ENCODE results near the gene HSPBAP1.
"Not testable (repeated sequence)": the region's sequence is repeated elsewhere in the genome, so short reads cannot be mapped to it uniquely, and the experiment has no call there.

Gene HSPBAP1

GRCh38 chr3:122716667-122717066 lies 77.0 kb downstream of the HSPBAP1 start:
- H3K27ac ChIP-seq: no peak overlapping the region
- no peak for TF ChIP-seq ZFX (IDR thresholded peaks at IDR 0.05)
- no peak for TF ChIP-seq CTCF (conservative IDR thresholded peaks at IDR 0.05)

DNA sequence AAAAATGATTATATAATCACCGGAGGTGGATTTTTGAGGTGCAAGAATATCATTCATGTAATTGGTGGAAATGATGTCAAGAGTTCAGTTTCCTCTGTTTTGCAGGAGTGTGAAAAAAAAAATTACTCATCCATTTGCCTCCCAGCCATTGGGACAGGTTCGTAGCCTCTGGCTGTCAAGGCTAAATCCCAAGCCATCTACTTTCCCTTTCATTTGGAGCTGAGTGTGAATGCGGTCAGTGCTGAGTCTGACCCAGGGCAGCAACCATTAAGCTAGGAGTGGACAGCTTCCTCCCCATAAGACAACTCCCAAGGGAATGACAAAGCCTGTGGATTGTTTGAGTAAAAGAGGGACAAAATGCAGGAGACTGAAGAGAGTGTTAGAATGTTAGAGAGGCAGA lies 79.4 kb downstream of the HSPBAP1 start:
- TF ChIP-seq ZFX (IDR thresholded peaks at IDR 0.05) (no peak), CTCF (conservative IDR thresholded peaks at IDR 0.05) (no peak)
- H3K27ac ChIP-seq: no peak overlapping the region

- not testable (repeated sequence) for H3K27ac ChIP-seq
Measured at GRCh38 chr3:122710616-122711251, 82.9 kb downstream of the HSPBAP1 start.

GRCh38 chr3:122705379-122705778 lies 88.3 kb downstream of the HSPBAP1 start:
- no peak for TF ChIP-seq CTCF (conservative IDR thresholded peaks at IDR 0.05)
- TF ChIP-seq ZFX (IDR thresholded peaks at IDR 0.05): no peak

GRCh38 chr3:122700193-122700592 lies 93.4 kb downstream of the HSPBAP1 start:
- no peak for TF ChIP-seq ZFX (IDR thresholded peaks at IDR 0.05)
- TF ChIP-seq CTCF (conservative IDR thresholded peaks at IDR 0.05): no peak
- no peak overlapping the region for H3K27ac ChIP-seq

More at GRCh38 chr3:122705379-122705778, 88.3 kb downstream of the HSPBAP1 start:
- no peak overlapping the region for H3K27ac ChIP-seq

DNA sequence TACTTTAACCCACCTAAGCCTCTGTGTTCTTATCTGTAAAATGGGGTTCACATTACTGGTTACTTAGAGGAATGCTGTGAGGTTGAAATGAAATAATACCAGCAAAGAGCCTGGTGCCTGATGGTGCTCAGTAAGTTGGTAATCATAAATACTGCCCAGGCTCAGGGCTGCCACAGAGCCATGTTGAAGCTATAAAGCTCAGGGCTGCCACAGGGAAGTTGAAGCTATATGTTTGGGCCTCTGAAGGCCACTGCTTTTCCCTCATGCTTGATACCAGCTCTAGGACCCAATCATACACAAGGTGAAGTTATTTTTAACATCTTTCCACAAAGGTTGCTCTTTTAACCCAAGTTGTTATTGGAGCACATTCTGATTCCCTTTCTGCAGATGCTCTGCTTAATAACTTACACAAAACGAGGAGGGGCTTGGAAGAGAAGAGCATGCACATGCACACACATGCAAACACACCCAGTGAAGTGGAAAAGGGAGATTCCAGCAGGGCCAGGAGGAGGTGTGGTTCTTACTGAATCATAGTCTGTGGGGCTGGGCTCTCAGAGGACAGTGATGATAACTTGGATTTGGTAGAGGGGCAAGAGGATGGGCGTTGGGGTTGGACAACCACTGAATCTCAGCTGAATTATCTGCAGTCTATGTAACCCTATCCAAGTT lies 95.5 kb downstream of the HSPBAP1 start:
- H3K27ac ChIP-seq: no peak overlapping the region
- TF ChIP-seq CTCF (conservative IDR thresholded peaks at IDR 0.05) (no peak), ZFX (IDR thresholded peaks at IDR 0.05) (no peak)

- H3K27ac ChIP-seq: no peak overlapping the region
- TF ChIP-seq ZFX (IDR thresholded peaks at IDR 0.05) (no peak), CTCF (conservative IDR thresholded peaks at IDR 0.05) (no peak)
Measured at GRCh38 chr3:122695927-122696561, 97.6 kb downstream of the HSPBAP1 start.

Data from C4-2B (cell line).